ENCODE data around the gene RAB8B. TPM values are rescaled to one million over a fixed set of nuclear protein-coding genes. Genes with fewer than 3 reads are reported as not detected.
"Not testable (repeated sequence)": the region's sequence is repeated elsewhere in the genome, so short reads cannot be mapped to it uniquely, and the experiment has no call there.

RAB8B gene
- total and polyA plus RNA-seq, 3 donors from 2014 or later, result 19.3 to 38.7 (median 20.8) TPM

DNA sequence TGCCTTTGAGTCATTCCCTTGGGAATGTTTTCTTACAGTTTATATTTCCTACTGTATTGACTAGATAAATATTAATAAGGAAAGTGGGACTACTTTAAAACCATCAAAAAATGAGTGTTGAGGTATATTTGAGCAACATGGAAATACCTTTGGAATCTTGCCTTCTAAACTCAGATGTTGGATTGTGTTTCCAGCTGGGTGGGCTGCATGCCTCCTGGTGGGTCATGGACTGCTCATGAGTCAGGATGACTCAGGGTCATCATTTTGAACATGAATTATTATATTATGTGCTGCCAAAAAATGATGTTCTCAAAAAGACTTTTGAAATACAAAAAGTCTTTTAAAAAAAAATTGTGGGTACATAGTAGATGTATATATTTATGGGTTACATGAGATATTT is 46.9 kb downstream of the RAB8B start:
- no peaks in the 10 kb centered on the region for H3K27me3 ChIP-seq
- H3K9me3 ChIP-seq, result no peaks in the 10 kb centered on the region
- intact Hi-C loops (cut with DNase I; ENCODE audit: low total_unique reads), result no loop called here
- no peaks in the 10 kb centered on the region for H3K36me3 ChIP-seq (ENCODE audit: low read depth, missing control alignments)
- H3K4me3 ChIP-seq, result no peak overlapping the region
- no peak overlapping the region for H3K27ac ChIP-seq
- peaks cover 28% of the 10 kb centered on the region for H3K4me1 ChIP-seq
- DNase-seq, result no peak
- no peak for TF ChIP-seq CTCF (IDR thresholded peaks at IDR 0.05)
- no peak for TF ChIP-seq POLR2A (IDR thresholded peaks at IDR 0.05)

DNA sequence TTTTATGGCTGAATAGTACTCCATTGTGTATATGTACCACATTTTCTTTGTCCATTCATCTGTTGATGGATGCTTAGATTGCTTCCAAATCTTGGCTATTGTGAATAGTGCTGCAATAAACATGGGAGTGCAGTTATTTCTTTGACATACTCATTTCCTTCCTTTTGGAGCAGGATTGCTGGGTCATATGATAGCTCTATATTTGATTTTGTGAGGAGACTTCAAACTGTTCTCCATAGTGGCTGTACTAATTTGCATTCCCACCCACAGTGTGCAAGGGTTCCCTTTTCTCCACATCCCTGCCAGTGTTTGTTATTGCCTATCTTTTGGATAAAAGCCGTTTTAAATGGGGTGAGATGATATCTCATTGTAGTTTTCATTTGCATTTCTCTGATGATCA is 47.7 kb downstream of the RAB8B start:
- H3K9me3 ChIP-seq; H3K36me3 ChIP-seq (ENCODE audit: low read depth, missing control alignments); H3K4me3 ChIP-seq; H3K27me3 ChIP-seq; DNase-seq; H3K27ac ChIP-seq; intact Hi-C loops (cut with DNase I; ENCODE audit: low total_unique reads): not testable (repeated sequence)
- 67 to 89% methylated on average over 1 of the region's 1 CpG for WGBS, 2 donors
- peaks cover 28% of the 10 kb centered on the region for H3K4me1 ChIP-seq

GRCh38 chr15:63238171-63238570 is 48.8 kb downstream of the RAB8B start:
- H3K4me3 ChIP-seq, result no peak overlapping the region
- TF ChIP-seq POLR2A (IDR thresholded peaks at IDR 0.05) (no peak), CTCF (IDR thresholded peaks at IDR 0.05) (no peak)
- H3K9me3 ChIP-seq, result no peaks in the 10 kb centered on the region
- H3K27me3 ChIP-seq, result no peaks in the 10 kb centered on the region
- intact Hi-C loops (cut with DNase I; ENCODE audit: low total_unique reads), result no loop called here
- peaks cover 25% of the 10 kb centered on the region for H3K4me1 ChIP-seq
- H3K36me3 ChIP-seq (ENCODE audit: low read depth, missing control alignments), result no peaks in the 10 kb centered on the region
- no peak for DNase-seq
- H3K27ac ChIP-seq, result no peak overlapping the region

GRCh38 chr15:63238796-63239195 is 49.4 kb downstream of the RAB8B start:
- peaks cover 19% of the 10 kb centered on the region for H3K4me1 ChIP-seq
- no peaks in the 10 kb centered on the region for H3K36me3 ChIP-seq (ENCODE audit: low read depth, missing control alignments)
- intact Hi-C loops (cut with DNase I; ENCODE audit: low total_unique reads), result no loop called here
- H3K4me3 ChIP-seq, result no peak overlapping the region
- no peaks in the 10 kb centered on the region for H3K27me3 ChIP-seq
- TF ChIP-seq POLR2A (IDR thresholded peaks at IDR 0.05) (no peak), CTCF (IDR thresholded peaks at IDR 0.05) (no peak)
- H3K27ac ChIP-seq, result no peak overlapping the region
- WGBS, 2 donors, result 36 to 41% methylated on average over 1 of the region's 1 CpG
- DNase-seq, result no peak
- H3K9me3 ChIP-seq, result no peaks in the 10 kb centered on the region

GRCh38 chr15:63240109-63240508 is 50.7 kb downstream of the RAB8B start:
- Histone ChIP-seq H3K27me3 (no peaks in the 10 kb centered on the region), H3K4me3 (no peak overlapping the region), H3K4me1 (peaks cover 6% of the 10 kb centered on the region), H3K36me3 (ENCODE audit: low read depth, missing control alignments) (no peaks in the 10 kb centered on the region), H3K9me3 (no peaks in the 10 kb centered on the region), H3K27ac (no peak overlapping the region)
- TF ChIP-seq CTCF (IDR thresholded peaks at IDR 0.05) (no peak), POLR2A (IDR thresholded peaks at IDR 0.05) (no peak)
- no peak for DNase-seq
- WGBS, 2 donors, result 88 to 93% methylated on average over 3 of the region's 3 CpGs
- intact Hi-C loops (cut with DNase I; ENCODE audit: low total_unique reads), result no loop called here

All from testis (tissue), 3 donors.